PC-3 (cell line): ENCODE measurements around the gene LRRC45.

Experiments used
- EZH2 ChIP-seq: fragments of 300-600 bp; sonication (generic); IDR thresholded peaks from one replicate; pipeline ENCODE4 v1.6.1; 2017; ENCODE audit warnings: antibody characterized with exemption, mild to moderate bottlenecking, low read length; ENCODE audit not compliant: unreplicated experiment
- EZH2phosphoT487 ChIP-seq: fragments of 300-600 bp; sonication (generic); IDR thresholded peaks from 2 replicates; pipeline ENCODE4 v1.6.1; 2018; ENCODE audit warnings: mild to moderate bottlenecking, antibody characterized with exemption, low read length, borderline replicate concordance
- TF ChIP-seq, protein P1 (sequence below): fragments of 300-600 bp; sonication (generic); conservative IDR thresholded peaks from 2 replicates; pipeline ENCODE4 v1.5.1; 2017; ENCODE audit warnings: antibody characterized with exemption, low read depth, mild to moderate bottlenecking, low read length

DNA sequence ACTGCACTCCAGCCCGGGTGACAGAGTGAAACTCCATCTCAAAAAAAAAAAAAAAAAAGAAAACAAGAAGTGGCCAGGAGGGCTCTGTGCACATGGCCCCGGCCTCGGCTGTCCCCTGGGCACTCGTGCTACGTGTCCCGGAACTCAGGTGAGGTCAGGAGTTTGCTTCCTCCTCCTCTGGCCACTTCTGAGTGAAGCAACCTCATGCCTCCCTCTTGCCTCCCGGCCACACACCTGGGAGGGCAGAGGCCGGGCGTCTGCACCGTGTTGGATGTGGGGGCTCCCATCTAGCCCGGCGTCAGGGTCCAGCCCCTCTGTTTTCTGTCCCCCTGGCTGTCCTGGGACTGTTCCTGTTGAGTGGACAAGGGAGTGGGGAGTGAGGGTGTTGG lies 23.5 kb upstream of the LRRC45 start:
- TF ChIP-seq, protein P1, sequence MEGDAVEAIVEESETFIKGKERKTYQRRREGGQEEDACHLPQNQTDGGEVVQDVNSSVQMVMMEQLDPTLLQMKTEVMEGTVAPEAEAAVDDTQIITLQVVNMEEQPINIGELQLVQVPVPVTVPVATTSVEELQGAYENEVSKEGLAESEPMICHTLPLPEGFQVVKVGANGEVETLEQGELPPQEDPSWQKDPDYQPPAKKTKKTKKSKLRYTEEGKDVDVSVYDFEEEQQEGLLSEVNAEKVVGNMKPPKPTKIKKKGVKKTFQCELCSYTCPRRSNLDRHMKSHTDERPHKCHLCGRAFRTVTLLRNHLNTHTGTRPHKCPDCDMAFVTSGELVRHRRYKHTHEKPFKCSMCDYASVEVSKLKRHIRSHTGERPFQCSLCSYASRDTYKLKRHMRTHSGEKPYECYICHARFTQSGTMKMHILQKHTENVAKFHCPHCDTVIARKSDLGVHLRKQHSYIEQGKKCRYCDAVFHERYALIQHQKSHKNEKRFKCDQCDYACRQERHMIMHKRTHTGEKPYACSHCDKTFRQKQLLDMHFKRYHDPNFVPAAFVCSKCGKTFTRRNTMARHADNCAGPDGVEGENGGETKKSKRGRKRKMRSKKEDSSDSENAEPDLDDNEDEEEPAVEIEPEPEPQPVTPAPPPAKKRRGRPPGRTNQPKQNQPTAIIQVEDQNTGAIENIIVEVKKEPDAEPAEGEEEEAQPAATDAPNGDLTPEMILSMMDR, result no peak
- TF ChIP-seq EZH2phosphoT487 (no peak), EZH2 (no peak)
